Neural cell (in vitro differentiated cells): Measurements from ENCODE around the gene EBF3.

Experiments used
- CTCF ChIP-seq: fragments of 450-650 bp; IDR thresholded peaks from 2 replicates; pipeline ENCODE4 v1.5.1; 2014; ENCODE audit warnings: antibody characterized with exemption, mild to moderate bottlenecking, moderate library complexity; ENCODE audit not compliant: poor library complexity, severe bottlenecking
- SMC3 ChIP-seq: fragments of 450-650 bp; conservative IDR thresholded peaks from 2 replicates; pipeline ENCODE4 v1.6.1; 2014; ENCODE audit warnings: antibody characterized with exemption, mild to moderate bottlenecking, moderate library complexity; ENCODE audit not compliant: poor library complexity

DNA sequence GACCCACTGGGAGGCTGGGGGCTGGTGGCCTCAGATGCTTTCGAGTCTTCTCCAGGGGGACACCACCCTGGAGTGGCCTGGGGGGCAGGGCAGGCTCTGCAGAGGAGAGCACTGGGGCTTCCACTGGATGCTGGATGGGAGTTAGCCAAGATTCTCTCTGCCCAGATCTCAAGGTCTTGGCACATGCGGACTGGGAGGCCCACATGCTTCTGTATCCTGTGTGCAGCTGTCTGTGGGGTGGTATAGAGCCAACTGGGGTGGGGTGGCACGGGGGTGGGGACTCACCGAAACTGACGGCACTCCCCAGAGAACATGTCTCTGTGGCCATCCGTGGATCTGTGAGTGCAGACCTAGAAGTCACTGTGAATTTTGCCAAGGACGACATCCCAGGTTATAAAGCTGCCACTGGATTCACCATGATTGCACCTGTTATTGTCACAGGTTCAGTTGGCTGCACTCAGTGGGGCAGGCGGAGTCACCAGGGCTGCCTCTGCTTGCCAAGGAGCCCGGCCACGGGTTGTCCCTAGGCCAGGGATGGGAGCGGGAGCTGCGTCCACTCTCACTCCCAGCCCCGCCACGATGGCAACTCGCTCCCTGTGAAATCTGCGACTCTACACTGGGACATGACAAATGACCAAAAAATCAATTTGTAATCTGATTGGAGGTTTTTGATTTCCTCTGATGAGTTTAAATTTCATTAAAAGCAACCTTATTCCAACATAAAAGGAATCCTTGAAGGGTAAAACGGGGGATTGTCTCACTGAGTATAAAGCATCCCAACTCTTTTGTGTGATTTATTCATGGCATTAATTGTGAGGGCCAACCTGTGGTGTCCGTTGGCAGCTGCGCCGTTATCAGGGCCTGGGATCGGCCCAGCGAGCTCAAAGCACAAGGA is 131.3 kb downstream of the EBF3 start:
- no peak for TF ChIP-seq SMC3
- no peak for TF ChIP-seq CTCF
